GM18873 (cell line): ENCODE data around the gene ZNF341.
"Not testable (repeated sequence)": the region's sequence is repeated elsewhere in the genome, so short reads cannot be mapped to it uniquely, and the experiment has no call there.

Source experiments
- ATAC-seq: cut with Tn5 transposase; IDR thresholded peaks from one replicate; pipeline ENCODE4 v1.9.1; 2021; ENCODE audit warnings: mild to moderate bottlenecking, moderate library complexity, moderate number of reproducible peaks; ENCODE audit not compliant: unreplicated experiment, low FRiP score

ZNF341 gene

GRCh38 chr20:33731693-33732165 lies at the start of gene ZNF341:
TSS of gene ZNF341 (plus strand) at chr20:33731996. CDS start at chr20:33732022, 26 bp downstream.
- peak; percentile 38 for ATAC-seq

- no peak for ATAC-seq
These were observed 47.1 kb upstream of the ZNF341 start for GRCh38 chr20:33684533-33685327.

- ATAC-seq, result no peak
These were observed 46.3 kb upstream of the ZNF341 start for GRCh38 chr20:33685328-33686099.

GRCh38 chr20:33686100-33686983 lies 45.5 kb upstream of the ZNF341 start, which contains the start of gene E2F1:
TSS of gene E2F1 (minus strand) at chr20:33686385. CDS start at chr20:33686264, 121 bp downstream.
- peak; percentile 55 for ATAC-seq

GRCh38 chr20:33686984-33687366 lies 44.8 kb upstream of the ZNF341 start:
- no peak for ATAC-seq

- ATAC-seq, result no peak
These were observed 44.4 kb upstream of the ZNF341 start for GRCh38 chr20:33687370-33687915.

- no peak for ATAC-seq
These were observed 43.5 kb upstream of the ZNF341 start for GRCh38 chr20:33687993-33688937.

GRCh38 chr20:33688938-33689424 lies 42.8 kb upstream of the ZNF341 start:
- ATAC-seq, result no peak

- ATAC-seq, result no peak
These were observed 42.3 kb upstream of the ZNF341 start for GRCh38 chr20:33689493-33689892.

GRCh38 chr20:33689973-33690372 lies 41.8 kb upstream of the ZNF341 start:
- no peak for ATAC-seq

- no peak for ATAC-seq
These were observed 38.5 kb upstream of the ZNF341 start for GRCh38 chr20:33693289-33693688.

- ATAC-seq, result no peak
These were observed 37.8 kb upstream of the ZNF341 start for GRCh38 chr20:33693741-33694638.

GRCh38 chr20:33694639-33695012 lies 37.2 kb upstream of the ZNF341 start:
- no peak for ATAC-seq

GRCh38 chr20:33696448-33696847 lies 35.3 kb upstream of the ZNF341 start:
- no peak for ATAC-seq

- no peak for ATAC-seq
These were observed 34.7 kb upstream of the ZNF341 start for GRCh38 chr20:33697129-33697528.

- not testable (repeated sequence) for ATAC-seq
These were observed 32.8 kb upstream of the ZNF341 start for GRCh38 chr20:33698966-33699365.

- not testable (repeated sequence) for ATAC-seq
These were observed 30.9 kb upstream of the ZNF341 start for GRCh38 chr20:33700696-33701441.
